Prostate gland (tissue), 2 donors: Measurements from ENCODE around the gene KIF11.

Source experiments
- CTCF ChIP-seq, 4 experiments: fragments of 200-600 bp in 2 of 4; fragments of 450-650 bp in 2 of 4; sonication (generic) in 2 of 4; IDR thresholded peaks; 1 replicate in 3 of 4; 2 replicates in 1 of 4; pipeline ENCODE4 v1.5.1; 2016 to 2019; ENCODE audit warnings: antibody characterized with exemption in 4 of 4, mild to moderate bottlenecking in 2 of 4, moderate library complexity in 2 of 4
- POLR2A ChIP-seq: fragments of 450-650 bp; IDR thresholded peaks from one replicate; pipeline ENCODE4 v1.6.1; 2016; ENCODE audit warnings: antibody characterized with exemption, mild to moderate bottlenecking
- POLR2AphosphoS5 ChIP-seq: sonication (generic); formaldehyde crosslinking; IDR thresholded peaks from one replicate; pipeline ENCODE4 v1.6.1; 2017; ENCODE audit warnings: antibody characterized with exemption

- TF ChIP-seq CTCF (IDR thresholded peaks at IDR 0.05) (no peak), POLR2A (no peak), POLR2AphosphoS5 (no peak)
Measured at GRCh38 chr10:92571649-92572048, 21.3 kb upstream of the KIF11 start.
